ENCODE measurements around the gene SLC6A6. TPM values are rescaled to one million over a fixed set of nuclear protein-coding genes. Genes with fewer than 3 reads are reported as not detected.

The SLC6A6 gene
- total RNA-seq, 1 donor from 2014 or later, result 3.8 TPM

Other genes starting within 250 kb of the SLC6A6 start
- gene XPC, start 224.0 kb upstream of the SLC6A6 start, total RNA-seq, result 34.9 and 35.4 TPM in 2 replicates
- gene LSM3, start 223.8 kb upstream of the SLC6A6 start, total RNA-seq, result 7.4 and 9.3 TPM in 2 replicates
- not detected in 2 replicates for gene GRIP2, start 137.7 kb downstream of the SLC6A6 start, total RNA-seq
- gene CCDC174, start 249.2 kb downstream of the SLC6A6 start, total RNA-seq, result 21.7 and 25.3 TPM in 2 replicates